ENCODE results near the gene MUC5B. TPM values are rescaled to one million over a fixed set of nuclear protein-coding genes. Genes with fewer than 3 reads are reported as not detected.

Gene MUC5B
- polyA plus RNA-seq, 1 donor, result not detected

- DNase-seq (ENCODE audit: low read depth), result no peak
Measured at GRCh38 chr11:1310318-1310687, 87.4 kb downstream of the MUC5B start.

DNA sequence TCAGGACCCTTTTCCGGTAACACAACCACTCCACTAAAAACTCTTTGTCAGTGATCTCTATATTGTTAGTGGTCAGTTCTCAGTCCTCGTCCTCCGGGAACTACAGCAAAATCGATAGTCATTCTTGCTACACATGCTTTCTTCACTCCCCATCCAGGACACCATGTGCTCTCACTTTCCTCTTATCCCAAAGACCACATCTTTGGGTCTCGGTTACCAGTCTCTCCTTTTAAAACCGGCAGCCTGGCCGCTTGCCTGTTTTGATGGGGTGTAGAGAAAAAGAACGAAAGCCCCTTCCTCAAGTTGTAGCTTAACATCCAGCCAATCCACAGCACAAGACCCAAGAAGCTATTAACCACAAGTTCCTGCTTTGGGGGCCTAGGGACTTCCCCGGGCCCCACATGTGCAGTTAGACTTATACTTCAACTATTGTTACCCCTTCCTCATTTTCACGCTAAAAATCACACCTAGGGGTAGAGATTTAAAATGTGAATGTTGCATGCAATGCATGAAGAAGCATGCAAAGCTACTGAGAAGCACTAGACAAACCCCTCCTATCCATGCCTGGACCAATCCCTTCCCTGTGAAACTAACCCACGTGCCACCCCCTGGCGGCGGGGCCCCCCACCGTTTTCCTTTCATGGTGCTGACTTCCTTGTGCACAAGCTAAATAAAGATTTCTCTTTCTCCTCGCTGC lies 88.1 kb downstream of the MUC5B start:
- DNase-seq (ENCODE audit: low read depth), result no peak

Other genes starting within 250 kb of the MUC5B start
- 0.25 TPM for gene MUC6, start 186.3 kb upstream of the MUC5B start, polyA plus RNA-seq (ENCODE audit: insufficient read length)
- gene MUC2, start 148.2 kb upstream of the MUC5B start, polyA plus RNA-seq (ENCODE audit: insufficient read length), result 0.01 TPM
- gene MUC5AC, start 65.1 kb upstream of the MUC5B start, polyA plus RNA-seq (ENCODE audit: insufficient read length), result not detected
- 31.7 TPM for gene TOLLIP, start 86.6 kb downstream of the MUC5B start, polyA plus RNA-seq (ENCODE audit: insufficient read length)
- 1.2 TPM for gene BRSK2, start 166.9 kb downstream of the MUC5B start, polyA plus RNA-seq (ENCODE audit: insufficient read length)

Measured in forelimb muscle (tissue), 1 donor.